GM13976 (cell line): ENCODE results near the gene SRGAP1.

ENCODE experiments used
- DNase-seq: peaks from one replicate; pipeline ENCODE4 v3.0.0; 2012; ENCODE audit warnings: low spot score
- CTCF ChIP-seq: IDR thresholded peaks from 2 replicates; pipeline ENCODE4 v1.5.1; 2012; ENCODE audit warnings: borderline replicate concordance, mild to moderate bottlenecking; ENCODE audit not compliant: insufficient read depth; ENCODE audit errors: extremely low read depth, missing control alignments, control extremely low read depth
- in situ Hi-C: fragments of 300-500 bp; cut with MboI; formaldehyde crosslinking; loops from one replicate; pipeline ENCODE4 v1.12.0; 2022; ENCODE audit warnings: low sequenced_read_pairs, mixed read lengths, inconsistent platforms; ENCODE audit not compliant: unreplicated experiment

Gene SRGAP1

GRCh38 chr12:63897931-63898330, 53.4 kb downstream of the SRGAP1 start:
- in situ Hi-C loops, result no loop called here
- DNase-seq, result no peak
- no peak for TF ChIP-seq CTCF

- DNase-seq, result no peak
- TF ChIP-seq CTCF, result no peak
- in situ Hi-C loops, result no loop called here
Observed at GRCh38 chr12:63898764-63899337, 54.4 kb downstream of the SRGAP1 start.

GRCh38 chr12:63899396-63899795, 54.9 kb downstream of the SRGAP1 start:
- in situ Hi-C loops, result no loop called here
- DNase-seq, result no peak
- no peak for TF ChIP-seq CTCF

- in situ Hi-C loops, result no loop called here
- TF ChIP-seq CTCF, result no peak
- no peak for DNase-seq
Observed at GRCh38 chr12:63900922-63901793, 56.7 kb downstream of the SRGAP1 start.

- in situ Hi-C loops, result no loop called here
- no peak for TF ChIP-seq CTCF
- DNase-seq, result no peak
Observed at GRCh38 chr12:63904653-63905052, 60.2 kb downstream of the SRGAP1 start.

- in situ Hi-C loops, result no loop called here
- no peak for TF ChIP-seq CTCF
- no peak for DNase-seq
Observed at GRCh38 chr12:63905544-63905943, 61.0 kb downstream of the SRGAP1 start.
